ENCODE results near the gene SDC3. TPM values are rescaled to one million over a fixed set of nuclear protein-coding genes. Genes with fewer than 3 reads are reported as not detected.

The SDC3 gene
- total RNA-seq, 1 donor from 2014 or later, result 51.3 TPM

- no peak for TF ChIP-seq CTCF (IDR thresholded peaks at IDR 0.05; ENCODE audit: unreplicated experiment)
- Mint-ChIP-seq H3K9me3 (ENCODE audit: unreplicated experiment) (no peaks in the 10 kb centered on the region), H3K4me1 (ENCODE audit: unreplicated experiment) (peaks cover 27% of the 10 kb centered on the region), H3K27me3 (ENCODE audit: unreplicated experiment) (peaks cover 13% of the 10 kb centered on the region), H3K4me3 (ENCODE audit: unreplicated experiment) (no peak overlapping the region), H3K36me3 (ENCODE audit: low read depth, unreplicated experiment) (peaks cover 10% of the 10 kb centered on the region), H3K27ac (ENCODE audit: unreplicated experiment) (no peak overlapping the region)
- DNase-seq (ENCODE audit: low spot score), result no peak
Measured at GRCh38 chr1:30904962-30905335, 3.6 kb downstream of the SDC3 start.

- Mint-ChIP-seq H3K4me1 (ENCODE audit: unreplicated experiment) (peaks cover 24% of the 10 kb centered on the region), H3K4me3 (ENCODE audit: unreplicated experiment) (no peak overlapping the region), H3K27ac (ENCODE audit: unreplicated experiment) (no peak overlapping the region), H3K27me3 (ENCODE audit: unreplicated experiment) (peaks cover 8% of the 10 kb centered on the region), H3K36me3 (ENCODE audit: low read depth, unreplicated experiment) (peaks cover 10% of the 10 kb centered on the region), H3K9me3 (ENCODE audit: unreplicated experiment) (no peaks in the 10 kb centered on the region)
- no peak for DNase-seq (ENCODE audit: low spot score)
- no peak for TF ChIP-seq CTCF (IDR thresholded peaks at IDR 0.05; ENCODE audit: unreplicated experiment)
Measured at GRCh38 chr1:30904191-30904961, 4.2 kb downstream of the SDC3 start.

- no peaks in the 10 kb centered on the region for H3K9me3 Mint-ChIP-seq (ENCODE audit: unreplicated experiment)
- TF ChIP-seq CTCF (IDR thresholded peaks at IDR 0.05; ENCODE audit: unreplicated experiment), result no peak
- peaks cover 19% of the 10 kb centered on the region for H3K4me1 Mint-ChIP-seq (ENCODE audit: unreplicated experiment)
- no peak for DNase-seq (ENCODE audit: low spot score)
- H3K27ac Mint-ChIP-seq (ENCODE audit: unreplicated experiment), result no peak overlapping the region
- no peak overlapping the region for H3K4me3 Mint-ChIP-seq (ENCODE audit: unreplicated experiment)
- H3K27me3 Mint-ChIP-seq (ENCODE audit: unreplicated experiment), result peaks cover 5% of the 10 kb centered on the region
- H3K36me3 Mint-ChIP-seq (ENCODE audit: low read depth, unreplicated experiment), result peaks cover 10% of the 10 kb centered on the region
Measured at GRCh38 chr1:30903343-30904034, 5.1 kb downstream of the SDC3 start.

- peaks cover 19% of the 10 kb centered on the region for H3K4me1 Mint-ChIP-seq (ENCODE audit: unreplicated experiment)
- no peak for DNase-seq (ENCODE audit: low spot score)
Measured at GRCh38 chr1:30902593-30903290, 5.8 kb downstream of the SDC3 start.

More at GRCh38 chr1:30902593-30903290, 5.8 kb downstream of the SDC3 start:
- H3K9me3 Mint-ChIP-seq (ENCODE audit: unreplicated experiment), result no peaks in the 10 kb centered on the region
- TF ChIP-seq CTCF (IDR thresholded peaks at IDR 0.05; ENCODE audit: unreplicated experiment), result no peak
- H3K27me3 Mint-ChIP-seq (ENCODE audit: unreplicated experiment), result peaks cover 7% of the 10 kb centered on the region
- H3K36me3 Mint-ChIP-seq (ENCODE audit: low read depth, unreplicated experiment), result peaks cover 11% of the 10 kb centered on the region
- no peak overlapping the region for H3K27ac Mint-ChIP-seq (ENCODE audit: unreplicated experiment)
- H3K4me3 Mint-ChIP-seq (ENCODE audit: unreplicated experiment), result no peak overlapping the region
